NOMO-1 (cell line): Measurements from ENCODE around the gene CNDP2.

Experiments
- DNase-seq, 2 experiments: peaks; one replicate each; lab custom pipeline; 2025; ENCODE audit not compliant: unreplicated experiment in 2 of 2; lab: John Stamatoyannopoulos, UW

CNDP2 gene

GRCh38 chr18:74495581-74496507 is at the start of gene CNDP2:
Gene CNDP2, plus strand, starts transcription at chr18:74496363. Its CDS starts 3,611 bp downstream, at chr18:74499974.
- peak; percentile 95 to 96 for DNase-seq

- no peak for DNase-seq
These were observed 49.3 kb upstream of the CNDP2 start for GRCh38 chr18:74446631-74447403.

- no peak for DNase-seq
These were observed 48.6 kb upstream of the CNDP2 start for GRCh38 chr18:74447404-74448152.

GRCh38 chr18:74450626-74451025 is 45.5 kb upstream of the CNDP2 start:
- DNase-seq: no peak

- no peak for DNase-seq
These were observed 45.0 kb upstream of the CNDP2 start for GRCh38 chr18:74451148-74451547.

- no peak for DNase-seq
These were observed 43.1 kb upstream of the CNDP2 start for GRCh38 chr18:74453016-74453566.

GRCh38 chr18:74453642-74454198 is 42.4 kb upstream of the CNDP2 start:
- DNase-seq: no peak

- DNase-seq: no peak
These were observed 41.8 kb upstream of the CNDP2 start for GRCh38 chr18:74454279-74454751.

- no peak for DNase-seq
These were observed 40.8 kb upstream of the CNDP2 start for GRCh38 chr18:74455386-74455785.

GRCh38 chr18:74456017-74456348 is 40.2 kb upstream of the CNDP2 start:
- peak in 1 of 2 experiments; percentile 3 for DNase-seq

- DNase-seq: no peak
These were observed 39.7 kb upstream of the CNDP2 start for GRCh38 chr18:74456349-74457042.

- no peak for DNase-seq
These were observed 39.0 kb upstream of the CNDP2 start, which contains the start of gene DIPK1C for GRCh38 chr18:74457043-74457724. Gene DIPK1C, minus strand, starts transcription at chr18:74457308. Its CDS starts 49 bp downstream, at chr18:74457259.

- DNase-seq: no peak
These were observed 38.3 kb upstream of the CNDP2 start for GRCh38 chr18:74457725-74458421.

GRCh38 chr18:74459889-74460288 is 36.3 kb upstream of the CNDP2 start:
- no peak for DNase-seq

GRCh38 chr18:74460825-74461224 is 35.3 kb upstream of the CNDP2 start:
- DNase-seq: no peak

- DNase-seq: no peak
These were observed 32.9 kb upstream of the CNDP2 start for GRCh38 chr18:74463254-74463653.

GRCh38 chr18:74463983-74464382 is 32.2 kb upstream of the CNDP2 start:
- DNase-seq: no peak

- no peak for DNase-seq
These were observed 30.4 kb upstream of the CNDP2 start for GRCh38 chr18:74465775-74466174.
